A204.1 (cell line): ENCODE measurements around the gene MFSD6L.

ENCODE experiments used
- FAIRE-seq: peaks from 2 replicates; lab custom pipeline; 2012; peaks lifted over from hg19 to GRCh38; lab: Jason Lieb, UNC

MFSD6L gene

DNA sequence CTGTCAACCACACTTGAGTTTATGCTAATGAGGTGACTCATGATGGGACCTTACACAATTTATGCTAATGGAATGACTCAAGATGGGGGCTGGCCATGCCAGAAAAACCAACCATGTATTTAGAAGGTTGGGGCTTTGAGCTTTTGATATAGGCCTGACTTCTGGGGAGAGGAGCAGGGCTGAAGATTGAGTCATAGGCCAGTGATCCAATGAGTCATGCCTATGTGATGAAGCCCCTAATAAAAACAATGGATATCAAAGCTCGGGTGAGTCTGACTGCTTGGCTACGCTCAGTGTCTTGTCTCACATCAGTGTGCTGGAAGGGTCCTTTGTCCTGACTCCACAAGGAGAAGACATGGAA, 7.3 kb downstream of the MFSD6L start:
- FAIRE-seq: no peak

DNA sequence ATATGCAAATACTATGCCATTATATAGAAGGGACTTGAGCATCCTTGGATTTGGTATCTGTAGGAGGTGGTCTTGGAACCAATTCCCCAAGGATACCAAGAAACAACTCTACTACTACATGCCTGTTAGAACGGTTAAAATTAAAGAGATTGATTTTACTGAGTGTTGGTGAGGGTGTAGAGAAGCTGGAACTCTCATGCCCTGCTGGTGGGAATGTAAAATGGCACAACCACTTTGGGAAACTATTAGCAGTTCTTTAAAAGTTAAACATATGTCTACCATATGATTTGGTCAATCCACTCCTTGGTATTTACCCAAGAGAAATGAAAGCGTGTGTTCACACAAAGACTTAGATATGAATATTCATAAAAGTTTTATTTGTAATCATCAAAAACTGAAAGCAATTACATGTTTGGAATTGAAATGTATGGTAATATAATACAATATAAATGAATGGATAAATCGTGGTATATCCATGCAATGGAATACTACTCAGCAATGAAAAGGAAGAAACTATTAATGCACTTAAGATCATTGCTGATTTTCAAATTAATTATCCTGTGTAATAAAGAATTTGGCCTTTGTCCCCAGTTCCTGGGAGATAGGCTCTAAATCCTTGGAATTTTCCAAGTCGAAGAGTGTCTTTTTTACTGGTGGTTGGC, 7.8 kb downstream of the MFSD6L start:
- FAIRE-seq: no peak

DNA sequence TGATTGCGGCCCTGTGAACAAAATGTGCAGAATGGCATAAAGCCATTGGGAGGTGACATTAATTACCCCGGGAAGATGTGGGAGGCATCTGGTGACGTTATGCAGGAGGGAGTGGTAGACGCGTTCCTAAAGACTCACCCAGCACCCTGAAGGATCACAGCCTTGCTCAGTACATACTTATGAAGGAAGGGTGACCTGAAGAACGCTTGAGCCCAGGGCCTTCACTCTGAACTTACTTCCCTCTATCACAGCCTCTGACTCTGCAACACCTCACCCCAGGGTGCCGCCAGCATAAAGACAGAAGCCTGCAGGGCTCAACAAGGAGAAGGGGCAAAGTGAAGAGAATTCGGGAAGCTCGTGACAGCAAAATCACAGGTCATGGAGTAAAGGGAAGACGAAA, 9.4 kb downstream of the MFSD6L start:
- no peak for FAIRE-seq

DNA sequence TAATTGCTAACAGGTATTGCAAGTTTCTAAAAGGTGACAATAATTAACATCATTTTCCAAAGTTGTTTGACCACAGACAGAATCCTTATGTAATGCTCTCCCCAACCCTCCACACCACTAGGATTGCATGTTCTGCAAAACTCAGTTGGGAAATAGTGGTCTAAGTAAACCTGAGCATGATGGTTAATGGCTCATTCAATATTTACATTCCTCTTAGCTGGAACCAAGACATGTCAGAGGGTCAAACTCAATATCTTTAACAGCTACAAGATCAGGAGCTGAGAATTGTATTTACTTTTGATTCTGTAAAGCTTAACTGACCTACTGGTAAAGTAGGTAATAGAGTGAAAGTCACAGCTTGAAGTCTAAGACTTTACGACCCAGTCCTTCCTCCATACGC, 10.2 kb downstream of the MFSD6L start:
- no peak for FAIRE-seq

DNA sequence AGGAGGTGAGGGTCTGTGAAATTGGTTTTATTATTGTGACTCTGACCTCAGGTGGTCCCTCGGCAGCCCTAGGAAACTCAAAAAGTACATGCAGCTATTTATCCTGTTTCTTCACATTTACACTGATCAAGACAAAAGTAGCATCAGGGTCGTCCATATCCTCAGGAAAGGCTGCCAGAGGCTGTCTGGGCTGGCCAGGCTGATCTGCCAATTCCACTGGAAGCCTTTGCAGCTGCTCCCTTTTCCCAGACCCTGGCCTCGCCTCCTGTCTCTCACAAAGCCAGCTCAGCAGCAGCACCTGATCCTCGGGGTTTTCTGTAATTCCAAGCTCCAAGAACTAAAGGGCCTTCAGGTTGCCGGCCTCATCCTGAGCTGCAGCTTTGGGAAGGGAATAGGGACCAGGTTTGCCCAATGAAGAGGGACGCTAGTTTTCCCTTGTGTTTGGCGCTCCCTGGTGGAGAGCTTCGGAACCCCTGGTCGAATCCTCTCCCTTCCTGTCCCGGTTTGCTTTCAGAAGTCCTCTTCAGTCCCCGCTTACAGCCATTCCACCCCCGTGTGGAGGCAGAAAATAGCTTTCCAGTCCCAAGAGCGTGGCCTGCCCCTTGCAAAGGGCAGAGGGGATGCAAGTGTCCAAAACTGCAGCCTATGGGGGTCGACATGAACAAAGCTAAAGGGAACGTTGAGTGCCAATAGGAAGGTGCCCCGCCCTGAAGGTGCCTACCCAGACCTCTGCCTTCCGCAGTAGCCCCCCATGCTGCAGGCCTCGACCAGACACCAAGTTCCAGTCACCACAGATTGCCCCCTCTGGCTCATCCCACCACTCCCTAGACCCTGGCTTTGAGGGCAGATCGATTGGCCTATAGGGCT, 13.4 kb downstream of the MFSD6L start:
- FAIRE-seq: peak; percentile 55

DNA sequence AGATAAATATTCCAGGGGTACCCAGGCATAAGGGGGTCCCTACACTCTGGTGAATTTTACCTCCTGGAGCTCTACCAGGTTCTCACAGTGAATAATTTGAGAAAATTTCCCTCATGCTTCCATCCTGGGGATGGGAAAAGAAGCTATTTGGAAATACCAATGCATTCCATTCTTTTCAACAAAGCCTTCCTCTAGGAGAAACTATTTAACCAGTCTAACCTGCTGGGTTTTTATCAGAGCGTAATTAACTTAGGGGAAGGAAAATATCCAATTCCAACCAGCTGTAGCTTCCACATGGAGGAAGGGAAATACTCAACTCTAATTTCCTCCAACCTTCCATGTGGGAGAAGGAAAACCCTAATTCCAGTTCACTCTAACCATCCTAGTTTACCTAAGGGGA, 17.0 kb downstream of the MFSD6L start:
- no peak for FAIRE-seq

DNA sequence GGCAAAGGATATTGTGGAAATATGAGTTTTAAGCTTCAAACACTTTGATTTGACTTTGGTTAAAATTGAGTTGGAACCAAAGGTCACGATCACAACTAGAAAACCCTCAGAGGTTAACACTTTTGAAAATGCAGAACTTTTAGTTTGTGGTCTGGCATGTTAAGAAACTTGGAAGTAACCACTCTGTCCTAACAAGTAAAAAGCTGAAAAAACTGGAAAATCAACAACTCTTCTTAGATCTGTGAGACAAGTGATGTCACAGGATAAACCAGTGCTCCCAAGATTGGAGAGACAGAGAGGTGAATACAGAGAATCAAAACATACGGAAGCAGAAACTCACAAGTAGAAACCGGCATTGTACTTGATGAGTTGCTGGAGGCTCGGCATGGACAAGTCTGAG, 17.4 kb downstream of the MFSD6L start:
- no peak for FAIRE-seq

DNA sequence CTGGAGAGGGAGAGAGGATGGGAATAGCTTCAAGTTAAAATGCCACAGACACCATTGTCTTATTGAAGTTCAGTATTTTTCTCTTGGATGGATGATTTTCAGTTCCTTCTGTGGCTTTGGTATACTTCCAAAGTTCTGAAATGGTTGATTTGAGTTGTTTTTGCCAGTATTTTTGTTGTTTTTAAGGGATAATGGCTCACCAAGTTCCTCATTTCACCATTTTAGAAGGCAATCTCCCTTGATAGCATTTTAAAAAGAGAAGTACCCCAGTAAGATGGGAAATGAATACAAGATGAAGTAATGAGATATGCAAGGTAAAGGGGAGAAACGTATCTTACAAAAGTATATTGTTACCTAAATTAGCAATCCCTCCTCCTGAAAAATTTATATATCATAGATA, 22.3 kb downstream of the MFSD6L start:
- no peak for FAIRE-seq

DNA sequence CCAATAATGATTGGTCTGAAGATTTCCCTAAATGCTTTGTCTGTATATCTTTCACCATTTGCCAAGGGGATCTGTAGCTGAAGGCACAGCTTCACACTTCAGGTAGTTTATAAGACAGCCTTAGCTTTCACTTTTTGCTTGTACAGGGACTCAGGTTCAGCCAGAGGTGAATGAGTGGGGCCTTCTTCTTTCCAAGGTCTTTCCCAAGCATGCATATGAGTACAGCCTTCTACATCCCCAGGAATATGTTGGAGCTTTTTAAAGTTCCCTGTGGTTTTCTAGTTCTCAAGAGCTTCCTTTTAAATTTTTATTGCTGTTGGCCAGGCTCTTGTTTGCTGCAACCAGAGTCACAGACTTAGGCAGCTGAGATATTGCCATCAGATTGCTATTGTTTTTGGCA, 22.9 kb downstream of the MFSD6L start:
- FAIRE-seq: no peak

DNA sequence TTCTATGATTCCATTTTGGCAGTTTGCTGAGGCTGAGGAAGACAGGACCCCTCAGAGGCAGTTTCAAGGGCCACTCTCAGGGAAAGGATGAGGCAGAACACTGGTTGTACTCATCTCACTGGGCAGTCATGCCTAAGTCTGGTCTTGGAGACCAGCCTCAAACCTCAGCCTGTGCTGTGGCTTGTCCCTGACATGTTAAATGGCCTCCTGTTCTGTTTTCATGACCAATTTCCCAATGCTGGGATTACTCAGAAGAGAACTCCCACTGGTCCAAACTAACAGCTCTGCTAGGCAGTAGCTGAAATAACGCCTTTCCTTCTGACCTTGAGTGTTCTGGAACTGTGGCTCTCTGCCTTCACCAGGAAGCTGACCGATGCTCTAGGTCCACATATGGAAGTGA, 32.4 kb downstream of the MFSD6L start:
- FAIRE-seq: no peak

DNA sequence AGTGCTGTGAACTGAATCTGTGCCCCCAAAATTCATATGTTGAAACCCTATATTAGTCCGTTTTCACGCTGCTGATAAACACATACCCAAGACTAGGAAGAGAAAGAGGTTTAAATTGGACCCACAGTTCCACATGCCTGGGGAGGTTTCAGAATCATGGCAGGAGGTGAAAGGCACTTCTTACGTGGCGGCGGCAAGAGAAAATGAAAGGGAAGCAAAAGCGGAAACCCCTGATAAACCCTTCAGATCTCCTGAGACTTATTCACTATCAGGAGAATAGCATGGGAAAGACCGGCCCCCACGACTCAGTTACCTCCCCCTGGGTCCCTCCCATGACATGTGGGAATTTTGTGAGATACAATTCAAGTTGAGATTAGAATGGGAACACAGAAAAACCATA, 37.2 kb downstream of the MFSD6L start:
- FAIRE-seq: no peak

DNA sequence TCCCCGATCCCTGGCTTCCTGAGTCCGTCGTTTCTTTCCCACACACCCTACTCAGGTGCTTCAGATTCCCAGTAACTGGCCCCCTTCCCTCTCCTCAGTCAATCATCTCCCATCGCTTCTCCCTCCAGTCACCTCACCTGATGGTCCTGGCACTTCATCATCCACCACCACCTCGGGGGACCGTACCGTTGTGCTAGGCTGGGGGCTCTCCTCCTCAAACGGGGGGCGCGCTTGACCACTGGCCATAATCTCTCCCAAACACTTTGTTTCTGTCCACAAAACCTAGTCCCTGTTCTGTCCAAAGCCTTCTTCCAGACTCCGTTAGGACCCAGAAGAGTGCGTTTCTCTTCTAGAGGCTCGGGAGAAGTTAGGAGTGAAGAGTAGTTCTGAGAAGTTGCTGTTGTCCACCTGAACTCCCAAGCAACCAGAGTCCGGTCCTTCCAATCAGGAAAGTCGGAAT, 41.0 kb downstream of the MFSD6L start, which contains the start of gene SPDYE4:
Gene SPDYE4 (minus strand): TSS at position 410 of the 460 bp plus-strand sequence. CDS start 164 bp downstream, at position 246.
- no peak for FAIRE-seq

DNA sequence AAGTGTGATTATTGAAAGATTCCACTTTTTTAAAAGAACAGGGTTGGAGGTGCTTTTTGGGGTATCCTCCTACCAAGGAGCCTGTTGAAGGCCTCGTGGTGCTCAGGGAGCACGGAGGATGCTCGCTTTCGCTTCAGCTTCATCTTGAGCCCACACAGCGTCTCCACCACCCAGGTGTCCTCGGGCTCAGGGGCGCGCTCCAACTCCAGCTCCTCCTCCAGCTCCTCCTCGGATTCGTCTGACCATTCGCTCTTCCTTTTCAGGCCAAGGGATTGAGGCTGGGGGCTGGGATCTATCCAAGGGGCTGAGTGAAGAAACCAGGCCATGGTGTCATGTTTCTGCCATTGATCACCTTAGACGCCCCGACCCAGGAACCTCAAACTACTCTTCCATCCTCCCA, 42.0 kb downstream of the MFSD6L start:
- FAIRE-seq: no peak

DNA sequence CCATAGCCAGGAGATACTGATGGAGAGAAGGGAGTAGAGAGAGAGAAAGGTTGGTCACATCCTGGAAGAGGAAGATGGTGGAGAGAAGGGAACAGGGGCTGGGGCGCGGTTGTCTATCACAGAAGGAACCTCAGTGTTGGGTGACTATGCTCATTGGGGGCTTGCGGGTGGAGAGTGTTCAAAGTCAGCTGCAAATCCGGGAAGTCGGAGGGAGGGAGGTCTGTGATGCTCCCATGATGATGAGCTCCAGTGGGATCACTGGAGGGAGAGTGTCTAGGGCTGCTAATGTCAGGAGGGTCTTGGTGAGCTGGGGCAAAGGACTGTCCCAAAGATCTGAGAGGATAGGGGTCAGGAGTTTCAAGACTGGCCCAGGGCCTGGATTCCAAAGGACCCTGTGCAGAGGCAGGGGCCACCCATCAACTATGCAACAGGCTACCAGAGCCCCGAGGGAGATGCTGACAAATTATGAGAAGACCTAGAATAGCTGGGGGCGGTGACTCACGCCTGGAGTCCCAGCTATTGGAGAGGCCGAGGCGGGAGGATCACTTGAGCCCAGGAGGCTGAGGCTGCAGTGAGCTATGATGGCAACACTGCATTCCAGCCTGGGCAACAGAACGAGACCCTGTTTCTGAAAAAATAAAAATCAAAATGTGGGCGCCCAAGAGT, 43.4 kb downstream of the MFSD6L start:
- FAIRE-seq: no peak

DNA sequence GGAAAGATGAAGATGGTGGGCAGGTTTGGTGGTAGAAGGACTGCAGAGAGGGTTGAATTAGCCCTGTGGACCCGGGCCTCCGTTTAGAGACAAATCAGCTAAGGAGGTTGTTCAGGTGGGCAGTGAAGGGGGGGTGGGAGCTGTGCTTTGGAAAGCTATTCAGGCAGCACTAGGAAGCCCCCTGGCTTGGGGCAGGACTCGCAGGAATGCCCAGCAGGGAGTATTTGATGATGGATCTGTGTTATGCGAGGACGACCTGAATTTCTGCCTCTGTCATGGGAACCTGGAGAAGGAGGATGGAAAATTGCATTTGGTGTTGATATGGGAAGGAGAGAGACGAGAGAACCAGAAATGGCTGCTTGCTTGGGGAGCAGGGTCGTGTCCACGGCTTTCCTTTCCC, 44.3 kb downstream of the MFSD6L start:
- FAIRE-seq: no peak

DNA sequence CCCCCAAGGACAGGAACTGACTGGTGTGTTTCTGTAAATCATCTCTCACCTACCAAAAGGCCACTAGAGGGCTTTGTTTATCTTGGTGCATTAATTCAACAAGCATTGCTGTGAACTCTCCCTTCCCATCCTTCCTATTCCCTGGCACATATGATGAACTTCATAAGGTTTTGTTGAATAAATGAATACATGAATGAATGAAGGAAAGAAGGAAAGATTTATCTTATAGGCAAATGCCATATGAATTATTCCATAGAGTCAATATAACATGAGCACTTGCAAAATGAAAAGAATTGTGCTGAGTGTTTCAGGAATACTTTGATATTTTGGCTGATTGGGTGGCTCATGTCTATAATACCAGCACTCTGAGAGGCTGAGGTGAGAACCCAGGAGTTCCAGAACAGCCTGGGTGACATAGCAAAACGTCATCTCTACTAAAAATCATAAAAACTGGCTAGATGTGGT, 45.2 kb downstream of the MFSD6L start:
- peak; percentile 64 for FAIRE-seq

DNA sequence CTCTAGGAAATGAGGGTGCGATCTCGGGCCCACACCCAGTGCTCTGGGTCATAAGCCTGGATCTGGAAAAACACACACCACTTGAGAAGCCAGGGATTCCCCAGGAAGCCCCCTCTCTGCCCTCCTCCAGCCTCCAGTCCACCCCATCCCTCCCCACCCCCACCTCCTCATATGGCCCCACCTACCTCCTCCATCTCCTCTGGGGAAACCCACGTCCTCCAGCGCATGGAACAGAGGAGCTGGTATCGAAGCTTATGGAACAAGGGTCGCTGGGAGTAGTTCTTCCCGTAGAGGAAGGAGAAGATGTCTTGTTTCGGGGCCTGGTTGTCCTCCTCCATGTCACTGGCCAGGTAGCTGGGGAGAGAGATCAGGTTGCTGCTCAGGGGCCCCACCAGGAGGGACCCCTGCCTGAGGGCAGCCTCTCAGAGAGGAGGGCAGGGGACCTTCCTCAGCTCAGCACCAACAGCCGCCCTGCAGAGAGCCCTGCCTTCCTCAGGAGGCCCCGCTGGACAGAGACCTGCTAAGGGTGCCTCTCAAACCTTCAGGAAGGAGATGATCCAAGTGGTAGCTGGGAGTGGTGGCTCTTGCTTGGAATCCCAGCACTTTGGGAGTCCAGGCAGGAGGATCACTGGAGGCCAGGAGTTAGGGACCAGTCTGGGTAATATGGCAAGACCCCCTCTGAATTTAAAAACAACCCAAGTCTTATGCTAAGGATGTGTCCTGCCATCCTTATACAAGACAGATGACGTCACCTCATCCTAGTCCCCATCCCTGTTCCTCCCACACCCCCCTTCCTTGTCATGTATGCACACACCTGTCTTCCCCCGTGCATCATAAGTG, 45.8 kb downstream of the MFSD6L start:
- FAIRE-seq: no peak

DNA sequence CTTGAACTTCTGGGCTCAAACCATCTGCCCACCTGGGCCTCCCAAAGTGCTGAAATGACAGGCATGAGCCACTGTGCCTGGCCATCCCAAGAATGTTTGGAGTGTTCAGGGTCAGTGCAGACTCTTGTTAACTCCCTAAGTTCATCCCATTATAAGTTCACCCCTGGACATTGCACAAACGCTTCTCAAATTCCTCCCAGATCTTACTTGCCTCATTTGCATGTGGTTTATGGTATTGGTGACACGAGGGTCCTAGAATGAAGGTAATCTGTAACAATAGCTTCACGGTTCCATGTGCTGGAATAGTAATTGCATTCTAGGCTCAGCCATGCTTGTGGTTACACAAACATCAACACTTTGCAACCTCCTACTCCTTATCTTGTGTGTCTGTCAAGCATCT, 49.5 kb downstream of the MFSD6L start:
- FAIRE-seq: no peak

DNA sequence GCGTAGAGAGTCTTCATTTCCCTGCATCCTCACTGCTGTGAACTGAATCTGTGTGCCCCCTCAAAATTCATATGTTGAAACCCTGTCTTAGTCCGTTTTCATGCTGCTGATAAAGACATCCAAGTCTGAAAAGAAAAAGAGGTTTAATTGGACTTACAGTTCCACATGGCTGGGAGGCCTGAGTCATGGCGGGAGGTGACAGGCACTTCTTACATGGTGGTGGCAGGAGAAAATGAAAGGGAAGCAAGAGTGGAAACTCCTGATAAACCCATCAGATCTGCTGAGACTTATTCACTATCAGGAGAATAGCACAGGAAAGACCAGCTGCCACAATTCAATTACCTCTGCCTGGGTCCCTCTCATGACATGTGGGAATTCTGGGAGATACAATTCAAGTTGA, 51.4 kb downstream of the MFSD6L start:
- no peak for FAIRE-seq
